ENCODE results near the gene CNTN5. TPM values are rescaled to one million over a fixed set of nuclear protein-coding genes. Genes with fewer than 3 reads are reported as not detected.

The CNTN5 gene
- polyA plus RNA-seq, 1 donor (not counting 4 experiments of a cell fraction or from before 2014, with no cell fraction given), result not detected

GRCh38 chr11:99079576-99079975 is 58.8 kb downstream of the CNTN5 start:
- no peak overlapping the region for H3K9ac ChIP-seq (ENCODE audit: control insufficient read depth, extremely low read depth, insufficient read depth, low read length)
- H3K9me3 ChIP-seq (ENCODE audit: control insufficient read depth, low read depth, low read length), result no peaks in the 10 kb centered on the region
- no peaks in the 10 kb centered on the region for H3K9me1 ChIP-seq (ENCODE audit: control insufficient read depth, extremely low read depth, insufficient read depth, low read length)
- FAIRE-seq (no peak), DNase-seq (ENCODE audit: low read depth, low spot score) (no peak)
- TF ChIP-seq CTCF (optimal IDR thresholded peaks at IDR 0.05 in 1 of 3, IDR thresholded peaks at IDR 0.05 in 1 of 3, conservative IDR thresholded peaks at IDR 0.05 in 1 of 3; ENCODE audit: extremely low read depth in 1 of 3, insufficient read depth in 2 of 3, low read length in 3 of 3) (no peak), EZH2 (IDR thresholded peaks at IDR 0.05; ENCODE audit: low read length) (no peak)
- H3K4me3 ChIP-seq (ENCODE audit: control insufficient read depth in 2 of 3, extremely low read depth in 1 of 3, insufficient read depth in 2 of 3, low read depth in 1 of 3, low read length in 3 of 3), result no peak overlapping the region
- H4K20me1 ChIP-seq (ENCODE audit: control insufficient read depth, extremely low read depth, insufficient read depth, low read length), result no peaks in the 10 kb centered on the region
- H3K4me2 ChIP-seq (ENCODE audit: control insufficient read depth, extremely low read depth, insufficient read depth, low read depth, low read length), result no peak overlapping the region
- H3K79me2 ChIP-seq (ENCODE audit: control insufficient read depth, insufficient read depth, low read length), result no peaks in the 10 kb centered on the region
- dilution Hi-C loops (cut with MboI; ENCODE audit: extremely low pct_ligation_motif_present, low sequenced_read_pairs), result no loop called here
- H3K27ac ChIP-seq (ENCODE audit: control insufficient read depth, insufficient read depth, low read length), result no peak overlapping the region
- no peaks in the 10 kb centered on the region for H3K27me3 ChIP-seq (ENCODE audit: control insufficient read depth, extremely low read depth, insufficient read depth, low read length)
- no peaks in the 10 kb centered on the region for H3K4me1 ChIP-seq (ENCODE audit: control insufficient read depth, extremely low read depth, insufficient read depth, low read length)
- no peaks in the 10 kb centered on the region for H3K36me3 ChIP-seq (ENCODE audit: control insufficient read depth in 2 of 2, extremely low read depth in 1 of 2, insufficient read depth in 2 of 2, low read length in 2 of 2)
- no peak overlapping the region for H2AFZ ChIP-seq (ENCODE audit: control insufficient read depth, low read length)

GRCh38 chr11:99080154-99080553 is 59.4 kb downstream of the CNTN5 start:
- Histone ChIP-seq H3K4me2 (ENCODE audit: control insufficient read depth, extremely low read depth, insufficient read depth, low read depth, low read length) (no peak overlapping the region), H2AFZ (ENCODE audit: control insufficient read depth, low read length) (no peak overlapping the region), H4K20me1 (ENCODE audit: control insufficient read depth, extremely low read depth, insufficient read depth, low read length) (no peaks in the 10 kb centered on the region), H3K9me3 (ENCODE audit: control insufficient read depth, low read depth, low read length) (no peaks in the 10 kb centered on the region), H3K9ac (ENCODE audit: control insufficient read depth, extremely low read depth, insufficient read depth, low read length) (no peak overlapping the region), H3K4me1 (ENCODE audit: control insufficient read depth, extremely low read depth, insufficient read depth, low read length) (no peaks in the 10 kb centered on the region), H3K27ac (ENCODE audit: control insufficient read depth, insufficient read depth, low read length) (no peak overlapping the region), H3K27me3 (ENCODE audit: control insufficient read depth, extremely low read depth, insufficient read depth, low read length) (no peaks in the 10 kb centered on the region), H3K4me3 (ENCODE audit: control insufficient read depth in 2 of 3, extremely low read depth in 1 of 3, insufficient read depth in 2 of 3, low read depth in 1 of 3, low read length in 3 of 3) (no peak overlapping the region), H3K9me1 (ENCODE audit: control insufficient read depth, extremely low read depth, insufficient read depth, low read length) (no peaks in the 10 kb centered on the region), H3K36me3 (ENCODE audit: control insufficient read depth in 2 of 2, extremely low read depth in 1 of 2, insufficient read depth in 2 of 2, low read length in 2 of 2) (no peaks in the 10 kb centered on the region), H3K79me2 (ENCODE audit: control insufficient read depth, insufficient read depth, low read length) (no peaks in the 10 kb centered on the region)
- dilution Hi-C loops (cut with MboI; ENCODE audit: extremely low pct_ligation_motif_present, low sequenced_read_pairs), result no loop called here
- TF ChIP-seq EZH2 (IDR thresholded peaks at IDR 0.05; ENCODE audit: low read length) (no peak), CTCF (optimal IDR thresholded peaks at IDR 0.05 in 1 of 3, IDR thresholded peaks at IDR 0.05 in 1 of 3, conservative IDR thresholded peaks at IDR 0.05 in 1 of 3; ENCODE audit: extremely low read depth in 1 of 3, insufficient read depth in 2 of 3, low read length in 3 of 3) (no peak)
- no peak for FAIRE-seq
- no peak for DNase-seq (ENCODE audit: low read depth, low spot score)
